Sigmoid colon (tissue), 7 donors: ENCODE measurements around the gene TCEANC. TPM values are rescaled to one million over a fixed set of nuclear protein-coding genes. Genes with fewer than 3 reads are reported as not detected.
A peak's percentile ranks its signal among the peaks of the same experiment; 100 is the strongest.

Experiments used
- DNase-seq: peaks from one replicate; pipeline ENCODE4 v3.0.0-alpha.2; 2019
- H3K27ac ChIP-seq, 4 donors: fragments of 200-600 bp; sonication (generic); one replicate each; pipeline ENCODE4 v1.5.1; 2016 to 2019; ENCODE audit warnings: mild to moderate bottlenecking in 1 of 4
- H3K27me3 ChIP-seq, 3 donors: fragments of 200-600 bp; sonication (generic); one replicate each; pipeline ENCODE4 v1.5.1; 2019; ENCODE audit warnings: mild to moderate bottlenecking in 1 of 3
- H3K36me3 ChIP-seq, 4 donors: fragments of 200-600 bp; sonication (generic); one replicate each; pipeline ENCODE4 v1.5.1; 2016 to 2019
- H3K4me1 ChIP-seq, 4 donors: fragments of 200-600 bp; sonication (generic); one replicate each; pipeline ENCODE4 v1.5.1; 2017 to 2019
- H3K4me3 ChIP-seq, 4 donors: fragments of 200-600 bp; sonication (generic); one replicate each; pipeline ENCODE4 v1.5.1; 2017 to 2019; ENCODE audit warnings: mild to moderate bottlenecking in 2 of 4, moderate library complexity in 1 of 4
- H3K9me3 ChIP-seq, 4 donors: fragments of 200-600 bp in 3 of 4; sonication (generic) in 3 of 4; one replicate each; pipeline versions ENCODE4 v1.5.1 to v1.6.1; 2013 to 2019
- CTCF ChIP-seq, 4 experiments: fragments of 450-650 bp in 3 of 4; fragments of 200-600 bp in 1 of 4; IDR thresholded peaks; one replicate each; pipeline ENCODE4 v1.5.1; 2016 to 2019; ENCODE audit warnings: antibody characterized with exemption in 4 of 4, mild to moderate bottlenecking in 3 of 4, moderate library complexity in 2 of 4
- EP300 ChIP-seq, 4 donors: sonication (generic); formaldehyde crosslinking; IDR thresholded peaks; one replicate each; pipeline ENCODE4 v1.6.1; 2017; ENCODE audit warnings: antibody characterized with exemption in 4 of 4
- POLR2A ChIP-seq, 2 donors: fragments of 450-650 bp; IDR thresholded peaks; one replicate each; pipeline ENCODE4 v1.6.1; 2016; ENCODE audit warnings: antibody characterized with exemption in 2 of 2, mild to moderate bottlenecking in 2 of 2, moderate library complexity in 2 of 2
- POLR2AphosphoS5 ChIP-seq, 4 donors: sonication (generic); formaldehyde crosslinking; IDR thresholded peaks; one replicate each; pipeline ENCODE4 v1.6.1; 2017; ENCODE audit warnings: antibody characterized with exemption in 4 of 4
- WGBS, 2 donors: extraction: QIAGEN DNeasy Blood & Tissue Kit; methylation state at CpG; one replicate each; pipeline ENCODE4 v1.1.7; 2013; 5-methylcytosine and 5-hydroxymethylcytosine counted together
- intact Hi-C: fragments of 100-400 bp; cut with DNase I; formaldehyde crosslinking; loops from one replicate; pipeline ENCODE4 v1.15.1; 2023
- polyA plus RNA-seq, 3 donors: library from polyadenylated mRNA; stranded (reverse); fragments of 200-250 nt; gene quantifications; one replicate each; pipeline ENCODE4 v1.2.3, GENCODE V29; 2013
- total RNA-seq, 4 donors: library from RNA; depleted of rRNA; stranded (reverse); fragments of >200 nt; gene quantifications; one replicate each; pipeline ENCODE4 v1.1.0, GENCODE V29; 2016
- donor health status: healthy with polysubstance abuse.
- donor health status: Bipolar disorder and iron deficiency.
- donor health status: healthy.

Gene TCEANC, protein sequence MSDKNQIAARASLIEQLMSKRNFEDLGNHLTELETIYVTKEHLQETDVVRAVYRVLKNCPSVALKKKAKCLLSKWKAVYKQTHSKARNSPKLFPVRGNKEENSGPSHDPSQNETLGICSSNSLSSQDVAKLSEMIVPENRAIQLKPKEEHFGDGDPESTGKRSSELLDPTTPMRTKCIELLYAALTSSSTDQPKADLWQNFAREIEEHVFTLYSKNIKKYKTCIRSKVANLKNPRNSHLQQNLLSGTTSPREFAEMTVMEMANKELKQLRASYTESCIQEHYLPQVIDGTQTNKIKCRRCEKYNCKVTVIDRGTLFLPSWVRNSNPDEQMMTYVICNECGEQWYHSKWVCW
- total RNA-seq (1 to 10 TPM; 2.6 to 8.7 (median 6.2) TPM), polyA plus RNA-seq (1 to 10 TPM; 1.2 to 2.0 (median 1.2) TPM)

GRCh38 chrX:13652850-13653693, at the start of gene TCEANC:
TCEANC (plus strand) TSS chrX:13653141; CDS start chrX:13662509, 9,368 bp downstream.
- Histone ChIP-seq H3K27me3 (no peaks in the 10 kb centered on the region), H3K27ac (peak within 1 kb of the TSS; percentile 90 to 96 (median 94)), H3K36me3 (no peaks in the 10 kb centered on the region), H3K4me3 (peak within 1 kb of the TSS; percentile 54 to 66 (median 62)), H3K4me1 (peaks cover 0 to 21% (median 9%) of the 10 kb centered on the region in 4 donors), H3K9me3 (no peaks in the 10 kb centered on the region)
- intact Hi-C loops, result loop anchor here (10.0 kb wide), 3 partner anchors 678 to 858 kb away; partner anchors contain the start of genes PRPS2 and TMSB4X
- DNase-seq, result peak; percentile 99
- 0% methylated on average over 54 of the region's 54 CpGs for WGBS, 2 donors
- TF ChIP-seq POLR2A (IDR thresholded peaks at IDR 0.05) (peak; percentile 46 to 58), EP300 (IDR thresholded peaks at IDR 0.05) (peak in 1 of 4 donors; percentile 41), CTCF (IDR thresholded peaks at IDR 0.05) (no peak), POLR2AphosphoS5 (IDR thresholded peaks at IDR 0.05) (peak; percentile 78 to 87 (median 84))

- H3K4me3 ChIP-seq, result no peak overlapping the region
- H3K27ac ChIP-seq, result no peak overlapping the region
- TF ChIP-seq CTCF (IDR thresholded peaks at IDR 0.05) (no peak), POLR2A (IDR thresholded peaks at IDR 0.05) (no peak), POLR2AphosphoS5 (IDR thresholded peaks at IDR 0.05) (no peak), EP300 (IDR thresholded peaks at IDR 0.05) (no peak)
- H3K4me1 ChIP-seq, result no peaks in the 10 kb centered on the region
- no peaks in the 10 kb centered on the region for H3K9me3 ChIP-seq
- WGBS, 2 donors, result 83 to 95% methylated on average over 1 of the region's 1 CpG
- no peaks in the 10 kb centered on the region for H3K36me3 ChIP-seq
- intact Hi-C loops, result no loop called here
- no peak for DNase-seq
- H3K27me3 ChIP-seq, result no peaks in the 10 kb centered on the region
Observed at GRCh38 chrX:13605611-13606010, 47.3 kb upstream of the TCEANC start.

- no peaks in the 10 kb centered on the region for H3K9me3 ChIP-seq
- H3K27ac ChIP-seq, result no peak overlapping the region
- 29 to 75% methylated on average over 6 of the region's 6 CpGs for WGBS, 2 donors
- no peak for DNase-seq
- no peak overlapping the region for H3K4me3 ChIP-seq
- intact Hi-C loops, result no loop called here
- TF ChIP-seq EP300 (IDR thresholded peaks at IDR 0.05), result no peak
- TF ChIP-seq POLR2AphosphoS5 (IDR thresholded peaks at IDR 0.05), result no peak
- TF ChIP-seq POLR2A (IDR thresholded peaks at IDR 0.05), result no peak
- TF ChIP-seq CTCF (IDR thresholded peaks at IDR 0.05), result no peak
- no peaks in the 10 kb centered on the region for H3K27me3 ChIP-seq
- no peaks in the 10 kb centered on the region for H3K36me3 ChIP-seq
- H3K4me1 ChIP-seq, result no peaks in the 10 kb centered on the region
Observed at GRCh38 chrX:13607331-13607995, 45.5 kb upstream of the TCEANC start.

- no peak for DNase-seq
- TF ChIP-seq POLR2A (IDR thresholded peaks at IDR 0.05) (no peak), POLR2AphosphoS5 (IDR thresholded peaks at IDR 0.05) (no peak), CTCF (IDR thresholded peaks at IDR 0.05) (no peak), EP300 (IDR thresholded peaks at IDR 0.05) (no peak)
- intact Hi-C loops, result no loop called here
Observed at GRCh38 chrX:13607996-13608365, 45.0 kb upstream of the TCEANC start.

More at GRCh38 chrX:13607996-13608365, 45.0 kb upstream of the TCEANC start:
- no peak overlapping the region for H3K4me3 ChIP-seq
- H3K4me1 ChIP-seq, result no peaks in the 10 kb centered on the region
- H3K9me3 ChIP-seq, result no peaks in the 10 kb centered on the region
- 63 to 83% methylated on average over 2 of the region's 2 CpGs for WGBS, 2 donors
- no peak overlapping the region for H3K27ac ChIP-seq
- H3K27me3 ChIP-seq, result no peaks in the 10 kb centered on the region
- no peaks in the 10 kb centered on the region for H3K36me3 ChIP-seq
